Activated naive CD4-positive, alpha-beta T cell treated with anti-CD3 and anti-CD28 coated beads, Interleukin-2, amount 50 U/mL, for 24 hours (primary cell): Measurements from ENCODE around the gene FAU.
"Not testable (repeated sequence)": the region's sequence is repeated elsewhere in the genome, so short reads cannot be mapped to it uniquely, and the experiment has no call there.

Source experiments
- H3K27ac Mint-ChIP-seq: one replicate; pipeline ENCODE4 v1.8.0; 2021; ENCODE audit warnings: mild to moderate bottlenecking, mixed read lengths
- H3K27me3 Mint-ChIP-seq: one replicate; pipeline ENCODE4 v1.8.0; 2021; ENCODE audit warnings: mixed read lengths
- H3K36me3 Mint-ChIP-seq: one replicate; pipeline ENCODE4 v1.8.0; 2021; ENCODE audit warnings: mixed read lengths
- H3K4me1 Mint-ChIP-seq: one replicate; pipeline ENCODE4 v1.8.0; 2021; ENCODE audit warnings: mixed read lengths
- H3K4me3 Mint-ChIP-seq: one replicate; pipeline ENCODE4 v1.8.0; 2021; ENCODE audit warnings: mild to moderate bottlenecking, mixed read lengths
- H3K9me3 Mint-ChIP-seq: one replicate; pipeline ENCODE4 v1.8.0; 2021; ENCODE audit warnings: mixed read lengths

Gene FAU

DNA sequence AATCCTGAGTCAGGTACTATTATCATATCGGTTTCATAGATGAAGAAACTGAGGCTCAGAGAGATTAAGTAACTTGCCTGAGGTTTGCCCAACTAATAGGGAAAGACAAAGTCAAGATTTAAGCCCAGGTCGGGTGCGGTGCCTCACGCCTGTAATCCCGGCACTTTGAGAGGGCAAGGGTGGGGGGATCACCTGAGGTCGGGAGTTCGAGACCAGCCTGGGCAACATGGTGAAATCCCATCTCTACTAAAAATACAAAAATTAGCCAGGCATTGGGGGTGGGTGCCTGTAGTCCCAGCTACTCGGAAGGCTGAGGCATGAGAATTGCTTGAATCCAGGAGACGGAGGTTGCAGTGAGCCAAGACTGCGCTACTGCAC, 28.2 kb upstream of the FAU start:
- H3K4me3 Mint-ChIP-seq, H3K9me3 Mint-ChIP-seq, H3K36me3 Mint-ChIP-seq, H3K27me3 Mint-ChIP-seq, H3K4me1 Mint-ChIP-seq, H3K27ac Mint-ChIP-seq: not testable (repeated sequence)

GRCh38 chr11:65148657-65149056, 26.7 kb upstream of the FAU start:
- H3K36me3 Mint-ChIP-seq, result peaks cover 1% of the 10 kb centered on the region
- no peaks in the 10 kb centered on the region for H3K27me3 Mint-ChIP-seq
- no peak overlapping the region for H3K27ac Mint-ChIP-seq
- H3K4me1 Mint-ChIP-seq, result no peaks in the 10 kb centered on the region
- no peaks in the 10 kb centered on the region for H3K9me3 Mint-ChIP-seq
- H3K4me3 Mint-ChIP-seq, result no peak overlapping the region

DNA sequence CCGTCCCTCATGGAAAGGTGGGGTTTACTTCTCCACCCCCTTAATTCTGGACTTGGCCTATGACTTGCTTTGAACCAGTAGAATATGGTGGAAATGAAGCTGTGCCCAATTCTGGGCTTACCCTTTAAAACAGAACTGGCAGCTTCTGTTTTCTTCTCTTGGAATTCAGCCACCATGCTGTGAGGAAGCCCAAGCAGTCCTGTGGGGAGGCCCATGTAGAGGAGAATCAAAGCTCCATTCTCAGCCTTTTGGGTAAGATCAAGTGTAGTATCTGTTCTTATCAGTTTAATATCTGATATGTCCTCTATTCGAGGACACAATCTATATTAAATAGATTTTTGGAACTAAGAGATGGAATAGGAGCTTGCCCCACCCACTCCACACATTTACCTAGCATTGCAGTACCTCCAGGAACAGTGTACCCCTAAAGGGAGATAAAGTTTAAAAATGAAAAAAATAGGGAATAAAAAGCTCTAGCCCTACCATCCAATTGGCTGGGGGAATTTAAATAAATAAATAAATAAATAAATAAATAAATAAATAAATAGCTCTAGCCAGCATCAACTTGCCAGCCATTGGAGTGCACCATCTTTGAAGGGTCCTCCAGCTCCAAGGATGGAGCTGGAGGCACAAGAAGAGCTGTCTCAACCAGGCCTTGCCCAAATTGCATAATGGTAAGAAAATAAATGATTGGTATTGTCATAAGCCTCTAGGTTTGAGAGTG, 25.6 kb upstream of the FAU start:
- H3K36me3 Mint-ChIP-seq, result peaks cover 1% of the 10 kb centered on the region
- no peaks in the 10 kb centered on the region for H3K27me3 Mint-ChIP-seq

DNA sequence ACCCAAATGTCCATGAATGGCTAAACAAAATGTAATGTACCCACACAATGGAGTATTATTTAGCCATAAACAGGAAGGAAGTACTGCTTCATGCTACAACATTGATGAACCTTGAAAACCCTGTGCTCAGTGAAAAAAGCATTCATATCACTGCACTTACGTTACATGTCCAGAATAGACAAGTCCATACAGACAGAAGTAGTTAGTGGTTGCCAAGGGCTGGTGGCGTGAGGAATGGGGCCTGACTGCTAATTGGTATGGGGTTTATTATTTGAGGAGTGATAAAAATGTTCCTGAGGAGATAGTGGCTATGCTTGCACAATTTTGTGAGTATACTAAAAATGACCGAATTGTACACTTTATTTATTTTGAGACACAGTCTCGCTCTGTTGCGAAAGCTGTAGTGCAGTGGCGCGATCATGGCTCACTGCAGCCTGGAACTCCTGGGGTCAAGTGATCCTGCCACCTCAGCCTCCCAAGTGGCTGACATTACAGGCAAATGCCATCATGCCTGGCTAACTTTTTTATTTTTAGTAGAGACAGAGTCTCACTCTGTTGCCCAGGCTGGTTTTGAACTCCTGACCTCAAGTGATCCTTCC, 20.1 kb upstream of the FAU start:
- Mint-ChIP-seq H3K4me1 (peaks cover 4% of the 10 kb centered on the region), H3K9me3 (no peaks in the 10 kb centered on the region), H3K27me3 (no peaks in the 10 kb centered on the region), H3K4me3 (no peak overlapping the region), H3K27ac (no peak overlapping the region), H3K36me3 (no peaks in the 10 kb centered on the region)

More for the DNA sequence above, 25.6 kb upstream of the FAU start:
- H3K9me3 Mint-ChIP-seq, result no peaks in the 10 kb centered on the region
- no peak overlapping the region for H3K4me3 Mint-ChIP-seq
- H3K27ac Mint-ChIP-seq, result no peak overlapping the region
- H3K4me1 Mint-ChIP-seq, result no peaks in the 10 kb centered on the region

DNA sequence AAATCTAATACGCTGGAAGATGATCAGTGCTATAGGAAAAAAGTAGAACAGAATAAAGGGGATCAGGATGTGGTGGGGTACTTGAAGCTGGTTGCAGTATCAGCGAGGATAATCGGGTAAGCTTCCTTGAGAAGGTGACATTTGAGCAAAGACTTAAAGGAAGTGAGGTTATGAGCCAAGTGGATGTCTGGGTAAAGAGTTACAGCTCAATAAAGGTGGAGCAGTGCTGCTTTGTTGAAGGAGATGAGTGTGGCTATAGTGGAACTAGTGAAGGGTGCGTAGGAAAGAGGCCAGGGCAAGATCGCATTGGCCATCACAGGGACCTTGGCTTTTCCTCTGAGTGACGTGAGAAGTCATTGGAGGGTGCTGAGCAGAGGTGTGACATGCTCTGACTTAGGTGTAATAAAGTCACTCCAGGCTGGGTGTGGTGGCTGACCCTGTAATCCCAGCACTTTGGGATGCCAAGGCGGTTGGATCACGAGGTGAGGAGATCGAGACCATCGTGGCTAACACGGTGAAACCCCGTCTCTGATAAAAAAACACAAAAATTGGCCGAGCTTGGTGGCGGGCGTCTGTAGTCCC, 14.7 kb upstream of the FAU start:
- H3K36me3 Mint-ChIP-seq, result peaks cover 2% of the 10 kb centered on the region
- peak overlapping the region; percentile 89 for H3K4me3 Mint-ChIP-seq
- H3K9me3 Mint-ChIP-seq, result no peaks in the 10 kb centered on the region
- H3K4me1 Mint-ChIP-seq, result peaks cover 29% of the 10 kb centered on the region
- peak overlapping the region; percentile 99 for H3K27ac Mint-ChIP-seq
- no peaks in the 10 kb centered on the region for H3K27me3 Mint-ChIP-seq

GRCh38 chr11:65135633-65136145, 13.8 kb upstream of the FAU start:
- peaks cover 29% of the 10 kb centered on the region for H3K4me1 Mint-ChIP-seq
- H3K9me3 Mint-ChIP-seq, result no peaks in the 10 kb centered on the region
- H3K36me3 Mint-ChIP-seq, result peaks cover 4% of the 10 kb centered on the region
- peak overlapping the region; percentile 99 for H3K4me3 Mint-ChIP-seq
- H3K27me3 Mint-ChIP-seq, result no peaks in the 10 kb centered on the region
- H3K27ac Mint-ChIP-seq, result peak overlapping the region; percentile 99

GRCh38 chr11:65134952-65135632, 13.2 kb upstream of the FAU start:
- Mint-ChIP-seq H3K9me3 (no peaks in the 10 kb centered on the region), H3K4me3 (peak overlapping the region; percentile 99), H3K27me3 (no peaks in the 10 kb centered on the region), H3K27ac (peak overlapping the region; percentile 99), H3K4me1 (peaks cover 29% of the 10 kb centered on the region), H3K36me3 (peaks cover 4% of the 10 kb centered on the region)

- Mint-ChIP-seq H3K27me3 (no peaks in the 10 kb centered on the region), H3K36me3 (peaks cover 4% of the 10 kb centered on the region), H3K4me3 (peak within 1 kb of the TSS; percentile 99), H3K9me3 (no peaks in the 10 kb centered on the region), H3K4me1 (peaks cover 29% of the 10 kb centered on the region), H3K27ac (peak within 1 kb of the TSS; percentile 99)
Measured at GRCh38 chr11:65134240-65134951, 12.5 kb upstream of the FAU start, which contains the start of gene SYVN1. Gene SYVN1 (minus strand): TSS chr11:65134519. CDS start chr11:65133601, 918 bp downstream.

DNA sequence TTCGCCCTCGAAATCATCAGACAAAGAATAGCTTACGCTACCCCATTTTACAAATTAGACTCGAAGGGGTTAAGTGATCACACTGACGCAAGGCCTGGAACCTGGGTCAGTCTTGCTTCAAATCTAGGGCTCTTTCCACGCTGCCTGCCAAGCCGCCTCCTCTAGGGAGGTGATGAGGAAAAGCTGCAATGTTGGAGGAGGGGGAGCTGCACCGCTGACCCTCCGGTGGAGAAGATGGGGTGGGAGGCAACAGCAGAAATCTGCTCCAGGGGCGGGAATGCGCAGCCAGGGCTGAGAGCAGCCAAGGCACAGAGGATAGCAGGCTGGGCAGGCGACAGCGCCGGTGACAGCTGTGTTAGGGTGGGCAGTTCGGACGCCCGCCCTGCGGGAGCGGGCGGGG, 11.8 kb upstream of the FAU start:
- Mint-ChIP-seq H3K9me3 (no peaks in the 10 kb centered on the region), H3K4me1 (peaks cover 29% of the 10 kb centered on the region), H3K36me3 (peaks cover 4% of the 10 kb centered on the region), H3K27ac (peak overlapping the region; percentile 99), H3K27me3 (no peaks in the 10 kb centered on the region), H3K4me3 (peak overlapping the region; percentile 99)

- Mint-ChIP-seq H3K27ac (peak overlapping the region; percentile 99), H3K4me3 (peak overlapping the region; percentile 99), H3K36me3 (peaks cover 4% of the 10 kb centered on the region), H3K9me3 (no peaks in the 10 kb centered on the region), H3K27me3 (no peaks in the 10 kb centered on the region), H3K4me1 (peaks cover 29% of the 10 kb centered on the region)
Measured at GRCh38 chr11:65132988-65133700, 11.2 kb upstream of the FAU start.

DNA sequence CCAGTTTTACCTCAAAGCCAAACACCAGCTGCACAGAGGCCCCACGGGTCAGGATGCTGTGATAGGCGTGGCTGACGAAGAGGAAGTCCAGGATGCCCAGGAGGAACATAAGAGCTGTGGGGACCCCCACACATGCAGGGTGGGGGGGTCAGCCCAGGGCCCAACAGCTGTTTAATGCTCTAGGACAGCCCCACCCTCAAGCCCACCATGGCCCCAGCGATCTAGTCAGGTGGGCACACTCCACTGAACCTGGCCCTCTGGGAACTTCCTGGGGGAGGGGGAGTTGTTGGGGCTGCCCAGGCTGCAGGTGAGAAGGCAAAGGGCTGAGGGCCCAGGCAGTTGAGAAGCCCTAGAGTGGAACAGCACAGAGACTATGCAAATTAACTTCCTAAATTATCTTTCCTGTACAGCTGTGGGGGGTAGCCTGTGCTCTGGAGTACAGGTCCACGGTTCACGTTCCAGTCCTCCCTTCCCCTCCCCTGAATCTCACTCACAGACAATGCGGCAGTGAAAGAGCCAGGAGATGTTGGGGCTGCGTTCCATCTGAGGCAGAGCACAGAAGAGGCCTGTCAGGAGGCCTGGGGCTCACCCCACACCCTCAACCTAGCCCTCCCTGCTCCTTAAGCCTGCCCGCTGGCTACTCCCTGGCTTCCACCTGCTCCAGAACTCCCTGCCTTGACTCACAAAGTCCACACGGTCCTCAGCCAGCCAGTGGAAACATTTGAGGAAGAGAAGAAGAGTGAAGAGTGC, 10.5 kb upstream of the FAU start:
- Mint-ChIP-seq H3K9me3 (no peaks in the 10 kb centered on the region), H3K27me3 (no peaks in the 10 kb centered on the region), H3K4me1 (peaks cover 26% of the 10 kb centered on the region), H3K27ac (peak overlapping the region; percentile 23), H3K36me3 (peaks cover 4% of the 10 kb centered on the region), H3K4me3 (peak overlapping the region; percentile 99)

GRCh38 chr11:65131895-65132237, 9.9 kb upstream of the FAU start:
- Mint-ChIP-seq H3K27me3 (no peaks in the 10 kb centered on the region), H3K36me3 (peaks cover 6% of the 10 kb centered on the region), H3K4me1 (peaks cover 24% of the 10 kb centered on the region), H3K27ac (no peak overlapping the region), H3K4me3 (no peak overlapping the region), H3K9me3 (no peaks in the 10 kb centered on the region)

DNA sequence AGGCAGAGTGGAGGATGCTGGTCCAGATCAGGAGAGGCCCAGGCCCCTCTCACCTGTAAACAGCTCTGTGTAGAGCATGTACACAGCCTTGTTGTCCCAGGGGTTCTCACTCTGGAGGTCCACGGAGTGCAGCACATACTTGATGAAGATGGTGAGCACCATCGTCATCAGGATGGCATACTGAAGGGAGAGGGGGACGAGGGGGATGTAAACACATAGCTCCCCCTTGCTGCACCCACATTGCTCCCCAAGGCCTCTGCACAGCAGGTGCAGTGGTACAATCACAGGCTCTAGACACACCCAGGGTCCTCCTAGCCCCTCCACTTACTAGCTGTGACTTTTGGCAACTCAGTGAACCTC, 9.5 kb upstream of the FAU start:
- H3K27me3 Mint-ChIP-seq, result no peaks in the 10 kb centered on the region
- peaks cover 7% of the 10 kb centered on the region for H3K36me3 Mint-ChIP-seq
- H3K27ac Mint-ChIP-seq, result peak overlapping the region; percentile 19
- peaks cover 20% of the 10 kb centered on the region for H3K4me1 Mint-ChIP-seq
- H3K4me3 Mint-ChIP-seq, result no peak overlapping the region
- no peaks in the 10 kb centered on the region for H3K9me3 Mint-ChIP-seq

DNA sequence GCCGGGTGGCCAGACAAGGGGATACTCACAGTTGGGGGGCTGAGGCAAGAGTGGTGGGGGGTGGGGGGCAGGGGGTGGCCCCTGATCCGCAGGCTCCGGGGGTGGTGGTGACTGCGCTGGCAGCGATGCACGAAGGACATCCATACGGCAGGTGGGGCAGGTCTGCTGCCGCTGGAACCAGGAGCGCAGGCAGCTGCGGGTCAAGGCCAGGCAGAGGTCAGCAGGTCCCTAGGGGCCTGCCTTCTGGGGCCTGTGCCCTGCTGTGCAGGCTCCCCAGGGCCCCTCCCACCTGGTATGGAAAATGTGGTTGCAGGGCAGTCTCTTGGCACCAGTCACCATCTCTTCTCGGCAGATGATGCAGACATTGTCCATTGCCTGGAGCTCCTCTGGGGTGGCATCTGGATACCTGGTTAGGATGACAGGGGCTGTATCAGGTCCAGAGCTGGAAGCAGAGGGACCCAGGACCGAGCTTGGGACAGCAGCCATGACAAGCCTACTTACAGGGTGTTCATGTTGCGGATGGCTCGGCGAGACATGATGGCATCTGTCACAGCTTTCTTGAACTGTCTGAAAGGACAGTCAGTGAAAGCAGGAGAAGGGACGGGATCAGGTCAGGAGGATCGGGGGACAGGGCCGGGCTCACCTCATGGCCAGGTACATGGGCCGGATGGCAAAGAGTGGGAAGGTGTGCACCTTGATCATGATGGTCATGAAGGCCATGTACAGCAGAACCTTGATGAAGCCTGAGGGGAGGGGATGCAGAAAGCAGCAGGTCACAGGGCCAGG, 8.9 kb upstream of the FAU start:
- no peak overlapping the region for H3K4me3 Mint-ChIP-seq
- H3K9me3 Mint-ChIP-seq, result no peaks in the 10 kb centered on the region
- peaks cover 5% of the 10 kb centered on the region for H3K36me3 Mint-ChIP-seq
- peaks cover 15% of the 10 kb centered on the region for H3K4me1 Mint-ChIP-seq
- H3K27me3 Mint-ChIP-seq, result no peaks in the 10 kb centered on the region
- peak overlapping the region; percentile 19 for H3K27ac Mint-ChIP-seq
